HG03060 (cell line): ENCODE measurements around the gene DGCR6L.
"Not testable (repeated sequence)": the region's sequence is repeated elsewhere in the genome, so short reads cannot be mapped to it uniquely, and the experiment has no call there.

Experiments
- ATAC-seq: cut with Tn5 transposase; IDR thresholded peaks from one replicate; pipeline ENCODE4 v1.9.1; 2021; ENCODE audit warnings: low read depth, moderate number of reproducible peaks; ENCODE audit not compliant: unreplicated experiment

Gene DGCR6L

GRCh38 chr22:20328569-20328930 lies 8.7 kb upstream of the DGCR6L start:
- ATAC-seq: not testable (repeated sequence)

GRCh38 chr22:20325996-20326395 lies 6.1 kb upstream of the DGCR6L start:
- not testable (repeated sequence) for ATAC-seq

GRCh38 chr22:20324139-20324516 lies 4.3 kb upstream of the DGCR6L start:
- no peak for ATAC-seq

- not testable (repeated sequence) for ATAC-seq
These were observed 1.8 kb upstream of the DGCR6L start for GRCh38 chr22:20321552-20322211.

- ATAC-seq: not testable (repeated sequence)
These were observed 1.0 kb upstream of the DGCR6L start for GRCh38 chr22:20320659-20321551.

GRCh38 chr22:20319041-20319744 lies 667 bp downstream of the DGCR6L start:
- ATAC-seq: no peak

- not testable (repeated sequence) for ATAC-seq
These were observed 1.7 kb downstream of the DGCR6L start for GRCh38 chr22:20318043-20318688.

GRCh38 chr22:20317402-20318042 lies 2.3 kb downstream of the DGCR6L start:
- ATAC-seq: not testable (repeated sequence)

GRCh38 chr22:20316844-20317401 lies 2.9 kb downstream of the DGCR6L start:
- no peak for ATAC-seq

GRCh38 chr22:20316217-20316843 lies 3.5 kb downstream of the DGCR6L start:
- ATAC-seq: no peak

GRCh38 chr22:20315337-20316216 lies 4.3 kb downstream of the DGCR6L start:
- ATAC-seq: no peak

- not testable (repeated sequence) for ATAC-seq
These were observed 5.0 kb downstream of the DGCR6L start for GRCh38 chr22:20314741-20315336.

- not testable (repeated sequence) for ATAC-seq
These were observed 5.7 kb downstream of the DGCR6L start for GRCh38 chr22:20314206-20314605.

- ATAC-seq: not testable (repeated sequence)
These were observed 6.4 kb downstream of the DGCR6L start for GRCh38 chr22:20313306-20314077.

- ATAC-seq: no peak
These were observed 7.3 kb downstream of the DGCR6L start for GRCh38 chr22:20312396-20313191.

GRCh38 chr22:20311249-20312062 lies 8.4 kb downstream of the DGCR6L start:
- not testable (repeated sequence) for ATAC-seq
